GM18517 (cell line): ENCODE results near the gene TPST2.

ENCODE experiments used
- ATAC-seq: cut with Tn5 transposase; IDR thresholded peaks from one replicate; pipeline ENCODE4 v1.9.1; 2021; ENCODE audit warnings: mild to moderate bottlenecking, moderate library complexity; ENCODE audit not compliant: unreplicated experiment

Gene TPST2

GRCh38 chr22:26502688-26503561, 87.0 kb downstream of the TPST2 start:
- ATAC-seq = no peak

GRCh38 chr22:26501996-26502395, 87.9 kb downstream of the TPST2 start:
- ATAC-seq = no peak

- ATAC-seq = no peak
Observed at GRCh38 chr22:26499188-26499703, 90.7 kb downstream of the TPST2 start.

- ATAC-seq = no peak
Observed at GRCh38 chr22:26496456-26496855, 93.5 kb downstream of the TPST2 start.

- no peak for ATAC-seq
Observed at GRCh38 chr22:26494506-26494905, 95.4 kb downstream of the TPST2 start.

GRCh38 chr22:26492220-26492619, 97.7 kb downstream of the TPST2 start:
- no peak for ATAC-seq

GRCh38 chr22:26489447-26490036, 100.4 kb downstream of the TPST2 start:
- no peak for ATAC-seq

GRCh38 chr22:26487996-26488395, 101.9 kb downstream of the TPST2 start:
- no peak for ATAC-seq

GRCh38 chr22:26486394-26486793, 103.5 kb downstream of the TPST2 start:
- ATAC-seq = no peak

- ATAC-seq = no peak
Observed at GRCh38 chr22:26485806-26486390, 104.0 kb downstream of the TPST2 start.

GRCh38 chr22:26485013-26485412, 104.9 kb downstream of the TPST2 start:
- ATAC-seq = no peak

GRCh38 chr22:26484360-26484706, 105.6 kb downstream of the TPST2 start:
- no peak for ATAC-seq

GRCh38 chr22:26483439-26484359, 106.2 kb downstream of the TPST2 start, which contains the start of the genes HPS4 and SRRD:
TSS of gene HPS4 (minus strand) at chr22:26483783. CDS start at chr22:26481762, 2,021 bp downstream.
TSS of gene SRRD (plus strand) at chr22:26483877. CDS start at chr22:26483891, 14 bp downstream.
- peak; percentile 51 for ATAC-seq

GRCh38 chr22:26483043-26483438, 106.9 kb downstream of the TPST2 start:
- ATAC-seq = no peak

- ATAC-seq = no peak
Observed at GRCh38 chr22:26482161-26482560, 107.8 kb downstream of the TPST2 start.

- no peak for ATAC-seq
Observed at GRCh38 chr22:26481694-26482093, 108.2 kb downstream of the TPST2 start.

GRCh38 chr22:26481112-26481693, 108.7 kb downstream of the TPST2 start:
- ATAC-seq = no peak

GRCh38 chr22:26480611-26480932, 109.4 kb downstream of the TPST2 start:
- no peak for ATAC-seq

GRCh38 chr22:26479792-26480610, 109.9 kb downstream of the TPST2 start:
- no peak for ATAC-seq
